ENCODE measurements around the gene ADAMTSL5.

DNA sequence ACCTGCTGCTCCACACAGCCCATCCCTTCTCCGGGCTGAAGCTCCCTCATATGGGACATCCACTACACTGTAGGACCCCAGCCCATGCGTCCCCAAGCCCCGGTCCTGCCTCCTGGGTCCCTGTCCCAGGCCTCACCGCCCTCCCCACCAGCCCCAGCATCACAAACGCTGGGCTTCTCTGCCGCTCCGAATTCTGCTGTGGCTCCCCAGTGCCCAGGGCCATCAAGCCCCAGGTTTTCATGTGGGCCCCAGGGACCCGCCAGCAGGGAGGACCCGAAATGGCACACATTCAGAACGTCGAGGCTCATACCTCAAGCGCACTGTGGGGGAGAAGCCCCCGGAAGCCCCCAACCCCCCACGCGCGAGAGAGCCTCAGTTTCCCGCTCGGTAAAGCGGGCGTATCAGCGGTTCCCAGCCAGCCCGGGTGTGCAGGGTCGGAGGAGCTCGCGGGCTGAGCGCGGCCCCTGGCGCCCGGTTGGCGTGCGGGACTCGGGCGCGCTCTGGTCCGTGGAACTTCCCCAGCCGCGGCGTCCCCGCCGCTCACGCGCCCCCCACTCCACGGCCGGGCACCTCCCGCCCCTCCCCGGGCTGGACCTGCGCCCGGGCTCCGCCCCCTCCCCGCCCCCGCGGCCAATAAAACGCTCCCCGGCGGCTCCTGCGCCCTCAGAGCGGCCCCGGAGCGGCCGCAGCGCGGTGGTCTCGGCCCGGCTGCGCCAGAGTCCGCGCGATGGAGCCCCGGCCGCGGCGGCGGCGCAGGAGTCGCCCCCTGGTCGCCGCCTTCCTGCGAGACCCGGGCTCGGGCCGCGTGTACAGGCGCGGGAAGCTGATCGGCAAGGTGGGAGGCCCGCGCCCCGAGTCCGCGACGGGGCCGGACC lies 10.8 kb upstream of the ADAMTSL5 start, which contains the start of gene PLK5:
- TF ChIP-seq SIN3A (IDR thresholded peaks at IDR 0.05; ENCODE audit: borderline replicate concordance, insufficient read depth, low read depth, low read length), result no peak
- TF ChIP-seq POLR2AphosphoS5 (IDR thresholded peaks at IDR 0.05; ENCODE audit: low read depth, low read length), result no peak

Measured in Panc1 (cell line).